ENCODE measurements around the gene GABBR2. TPM values are rescaled to one million over a fixed set of nuclear protein-coding genes. Genes with fewer than 3 reads are reported as not detected.

The GABBR2 gene
- total RNA-seq, 2 experiments from 2014 or later: not detected

DNA sequence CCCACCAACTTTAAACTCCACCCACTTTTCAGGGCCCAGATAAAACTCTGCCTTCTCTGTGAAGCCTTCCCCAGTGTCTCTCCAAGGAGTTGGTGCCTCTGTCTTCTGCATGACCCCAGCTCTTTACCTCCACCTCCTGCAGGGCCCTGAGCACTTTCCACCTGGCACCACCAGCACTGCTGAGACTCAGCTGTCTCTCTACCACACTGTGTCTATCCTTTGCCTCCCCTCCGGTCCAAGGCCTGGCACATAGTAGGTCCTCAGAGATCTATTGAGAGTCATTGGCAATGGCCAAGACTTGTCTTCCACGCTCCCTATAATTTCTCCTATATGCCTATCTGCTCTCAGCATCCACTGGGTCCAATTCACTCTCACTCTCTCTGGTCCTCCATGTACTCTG, 12.9 kb upstream of the GABBR2 start:
- H3K4me3 ChIP-seq (ENCODE audit: low read depth, low read length, poor library complexity, severe bottlenecking): no peak overlapping the region
- DNase-seq (ENCODE audit: low spot score): no peak
- H4K20me1 ChIP-seq (ENCODE audit: insufficient read depth, low read length): no peaks in the 10 kb centered on the region
- intact Hi-C loops (cut with micrococcal nuclease; ENCODE audit: unreplicated experiment): no loop called here
- H3K9me3 ChIP-seq (ENCODE audit: low read length): no peaks in the 10 kb centered on the region
- TF ChIP-seq EZH2phosphoT487 (IDR thresholded peaks at IDR 0.05; ENCODE audit: borderline replicate concordance, low read depth, low read length): no peak
- TF ChIP-seq, protein P1, sequence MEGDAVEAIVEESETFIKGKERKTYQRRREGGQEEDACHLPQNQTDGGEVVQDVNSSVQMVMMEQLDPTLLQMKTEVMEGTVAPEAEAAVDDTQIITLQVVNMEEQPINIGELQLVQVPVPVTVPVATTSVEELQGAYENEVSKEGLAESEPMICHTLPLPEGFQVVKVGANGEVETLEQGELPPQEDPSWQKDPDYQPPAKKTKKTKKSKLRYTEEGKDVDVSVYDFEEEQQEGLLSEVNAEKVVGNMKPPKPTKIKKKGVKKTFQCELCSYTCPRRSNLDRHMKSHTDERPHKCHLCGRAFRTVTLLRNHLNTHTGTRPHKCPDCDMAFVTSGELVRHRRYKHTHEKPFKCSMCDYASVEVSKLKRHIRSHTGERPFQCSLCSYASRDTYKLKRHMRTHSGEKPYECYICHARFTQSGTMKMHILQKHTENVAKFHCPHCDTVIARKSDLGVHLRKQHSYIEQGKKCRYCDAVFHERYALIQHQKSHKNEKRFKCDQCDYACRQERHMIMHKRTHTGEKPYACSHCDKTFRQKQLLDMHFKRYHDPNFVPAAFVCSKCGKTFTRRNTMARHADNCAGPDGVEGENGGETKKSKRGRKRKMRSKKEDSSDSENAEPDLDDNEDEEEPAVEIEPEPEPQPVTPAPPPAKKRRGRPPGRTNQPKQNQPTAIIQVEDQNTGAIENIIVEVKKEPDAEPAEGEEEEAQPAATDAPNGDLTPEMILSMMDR (conservative IDR thresholded peaks at IDR 0.05; ENCODE audit: low read length): no peak
- H2AFZ ChIP-seq (ENCODE audit: low read length): no peak overlapping the region
- no peak overlapping the region for H3K4me2 ChIP-seq (ENCODE audit: low read length)
- ChIA-PET POLR2A (no interaction called here), CTCF (ENCODE audit: unreplicated experiment) (no interaction called here)
- H3K36me3 ChIP-seq (ENCODE audit: insufficient read depth, low read length): no peaks in the 10 kb centered on the region
- H3K27ac ChIP-seq (ENCODE audit: low read depth, low read length, poor library complexity, severe bottlenecking): no peak overlapping the region
- BruUV-seq (replicated peaks): no TSS peak
- H3K9me2 ChIP-seq (ENCODE audit: insufficient read depth, low read length): no peaks in the 10 kb centered on the region
- no peaks in the 10 kb centered on the region for H3K79me2 ChIP-seq (ENCODE audit: insufficient read depth, low read depth, low read length)
- H3K4me1 ChIP-seq (ENCODE audit: insufficient read depth, low read length, poor library complexity, severe bottlenecking): peaks cover 11% of the 10 kb centered on the region

DNA sequence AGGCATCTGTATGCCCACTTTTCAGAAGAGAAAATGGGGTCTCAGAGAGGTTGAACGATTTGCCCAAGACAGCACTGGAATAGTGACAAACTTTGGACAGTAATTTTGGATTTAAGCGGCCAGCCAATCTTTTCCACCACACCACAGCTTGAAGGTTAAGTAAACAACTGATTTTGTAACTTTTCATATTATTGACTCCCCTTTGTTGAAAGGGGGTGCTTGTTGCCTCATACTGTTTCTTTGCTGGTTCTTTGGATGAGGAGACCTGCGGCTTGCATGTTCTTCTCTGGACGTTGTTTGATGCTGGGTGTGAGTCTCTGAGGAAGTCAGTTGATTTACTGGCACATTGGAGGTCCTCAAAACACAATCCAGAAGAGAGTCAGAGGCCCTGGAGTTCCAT, 11.7 kb upstream of the GABBR2 start:
- no peak for DNase-seq (ENCODE audit: low spot score)
- H3K79me2 ChIP-seq (ENCODE audit: insufficient read depth, low read depth, low read length): no peaks in the 10 kb centered on the region
- TF ChIP-seq, protein P1 (conservative IDR thresholded peaks at IDR 0.05; ENCODE audit: low read length): no peak
- TF ChIP-seq EZH2phosphoT487 (IDR thresholded peaks at IDR 0.05; ENCODE audit: borderline replicate concordance, low read depth, low read length): no peak
- ChIA-PET POLR2A (no interaction called here), CTCF (ENCODE audit: unreplicated experiment) (no interaction called here)
- no TSS peak for BruUV-seq (replicated peaks)
- H3K36me3 ChIP-seq (ENCODE audit: insufficient read depth, low read length): no peaks in the 10 kb centered on the region
- intact Hi-C loops (cut with micrococcal nuclease; ENCODE audit: unreplicated experiment): no loop called here
- no peak overlapping the region for H3K4me3 ChIP-seq (ENCODE audit: low read depth, low read length, poor library complexity, severe bottlenecking)
- no peaks in the 10 kb centered on the region for H3K9me2 ChIP-seq (ENCODE audit: insufficient read depth, low read length)
- H3K9me3 ChIP-seq (ENCODE audit: low read length): no peaks in the 10 kb centered on the region
- H2AFZ ChIP-seq (ENCODE audit: low read length): no peak overlapping the region
- H3K4me1 ChIP-seq (ENCODE audit: insufficient read depth, low read length, poor library complexity, severe bottlenecking): no peaks in the 10 kb centered on the region
- H3K27ac ChIP-seq (ENCODE audit: low read depth, low read length, poor library complexity, severe bottlenecking): no peak overlapping the region
- H3K4me2 ChIP-seq (ENCODE audit: low read length): no peak overlapping the region
- no peaks in the 10 kb centered on the region for H4K20me1 ChIP-seq (ENCODE audit: insufficient read depth, low read length)

DNA sequence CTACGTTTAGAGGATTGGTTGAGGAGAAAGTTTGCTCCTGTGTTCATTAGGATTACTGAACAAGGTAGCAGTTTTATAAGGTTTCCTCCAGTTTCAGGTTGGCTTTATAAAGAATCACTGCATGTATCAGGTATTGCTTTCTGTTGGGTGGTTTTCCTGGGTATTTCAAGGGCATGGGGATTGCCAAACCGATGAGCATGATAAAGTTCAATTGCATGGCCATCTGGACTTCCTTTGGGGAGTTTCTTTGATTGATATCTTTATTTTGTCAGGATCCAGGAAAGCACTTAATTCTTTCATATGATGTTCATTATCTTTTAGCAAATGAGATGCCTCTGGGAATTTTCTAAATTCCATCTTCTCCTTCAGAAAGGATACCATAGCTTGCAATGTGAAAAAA, 10.3 kb upstream of the GABBR2 start:
- no peak for DNase-seq (ENCODE audit: low spot score)
- intact Hi-C loops (cut with micrococcal nuclease; ENCODE audit: unreplicated experiment): loop anchor here (10.0 kb wide), 1 partner anchor 404 kb away; no protein-coding TSS in a partner anchor
- no peak overlapping the region for H3K4me2 ChIP-seq (ENCODE audit: low read length)
- POLR2A ChIA-PET: no interaction called here
- H3K9me2 ChIP-seq (ENCODE audit: insufficient read depth, low read length): no peaks in the 10 kb centered on the region
- CTCF ChIA-PET (ENCODE audit: unreplicated experiment): no interaction called here
- H3K27ac ChIP-seq (ENCODE audit: low read depth, low read length, poor library complexity, severe bottlenecking): no peak overlapping the region
- H2AFZ ChIP-seq (ENCODE audit: low read length): no peak overlapping the region
- TF ChIP-seq, protein P1 (conservative IDR thresholded peaks at IDR 0.05; ENCODE audit: low read length): no peak
- no peak overlapping the region for H3K4me3 ChIP-seq (ENCODE audit: low read depth, low read length, poor library complexity, severe bottlenecking)
- BruUV-seq (replicated peaks): no TSS peak
- H3K9me3 ChIP-seq (ENCODE audit: low read length): no peaks in the 10 kb centered on the region
- H3K36me3 ChIP-seq (ENCODE audit: insufficient read depth, low read length): no peaks in the 10 kb centered on the region
- no peaks in the 10 kb centered on the region for H4K20me1 ChIP-seq (ENCODE audit: insufficient read depth, low read length)
- no peaks in the 10 kb centered on the region for H3K4me1 ChIP-seq (ENCODE audit: insufficient read depth, low read length, poor library complexity, severe bottlenecking)
- H3K79me2 ChIP-seq (ENCODE audit: insufficient read depth, low read depth, low read length): no peaks in the 10 kb centered on the region
